NCI-H128 (cell line): ENCODE measurements around the gene NOS1AP.
"Not testable (repeated sequence)": the region's sequence is repeated elsewhere in the genome, so short reads cannot be mapped to it uniquely, and the experiment has no call there.

Experiments used
- DNase-seq: peaks from one replicate; lab custom pipeline; 2025; ENCODE audit not compliant: unreplicated experiment; lab: John Stamatoyannopoulos, UW

Gene NOS1AP

DNA sequence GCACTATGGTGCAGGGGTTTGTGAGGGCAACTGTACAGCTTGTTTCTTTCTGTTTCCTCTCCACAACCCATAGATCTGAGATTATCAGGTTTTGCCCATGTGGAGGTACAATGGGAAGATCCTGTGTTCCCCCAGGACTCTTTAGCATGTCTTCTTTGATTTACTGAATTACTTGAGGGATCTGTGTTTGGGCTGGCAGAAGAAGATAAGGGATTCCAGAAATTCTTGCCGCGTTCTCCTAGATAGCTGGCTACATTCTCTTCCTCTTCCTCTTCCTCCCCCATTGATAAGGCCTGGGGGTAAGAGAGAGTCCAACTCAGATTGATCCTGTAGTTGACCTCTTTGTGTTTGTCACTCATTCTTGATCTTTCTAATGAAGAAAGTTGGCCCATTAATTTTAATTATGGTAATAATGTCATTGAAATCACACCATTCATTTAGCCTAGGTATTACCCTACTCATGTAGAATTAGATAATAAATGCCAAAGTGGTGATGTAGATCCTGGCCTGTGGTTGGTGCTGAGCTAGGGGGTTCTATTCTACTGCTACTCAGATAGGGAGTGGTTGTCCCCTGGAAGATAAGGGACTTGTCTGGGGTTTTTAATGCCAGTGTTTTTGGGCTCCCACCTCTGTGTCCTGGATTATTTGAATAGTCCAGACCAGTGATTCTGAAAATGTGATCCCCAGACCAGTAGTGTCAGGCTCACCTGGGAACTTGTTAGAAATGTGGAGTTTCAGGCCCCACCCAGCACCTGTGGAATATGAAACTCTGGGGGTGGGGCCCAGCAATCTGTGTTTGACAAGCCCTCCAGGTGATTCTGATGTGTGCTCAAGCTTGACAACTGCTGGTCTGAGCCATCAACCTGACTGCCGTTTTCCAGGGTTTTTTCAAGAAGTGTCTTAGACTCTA lies 122.2 kb downstream of the NOS1AP start:
- no peak for DNase-seq

DNA sequence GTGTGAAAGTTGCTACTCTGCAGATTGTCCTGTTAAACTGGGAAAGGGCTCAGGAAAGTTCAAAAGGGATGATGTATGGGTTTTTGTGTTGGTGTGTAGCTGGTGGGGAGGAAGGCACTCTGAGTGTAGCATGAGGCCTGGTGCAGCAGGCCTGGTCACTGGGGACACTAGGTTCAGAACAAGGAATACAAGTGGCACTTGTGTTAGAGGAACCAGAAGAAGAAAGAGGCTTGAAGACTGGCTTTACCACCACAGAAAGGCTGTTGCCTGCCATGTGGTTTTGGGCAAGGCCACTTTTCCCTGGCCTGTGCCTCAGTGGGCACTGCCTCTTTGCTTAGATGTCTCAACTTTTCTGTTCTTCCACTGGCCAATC lies 122.8 kb downstream of the NOS1AP start:
- no peak for DNase-seq

DNA sequence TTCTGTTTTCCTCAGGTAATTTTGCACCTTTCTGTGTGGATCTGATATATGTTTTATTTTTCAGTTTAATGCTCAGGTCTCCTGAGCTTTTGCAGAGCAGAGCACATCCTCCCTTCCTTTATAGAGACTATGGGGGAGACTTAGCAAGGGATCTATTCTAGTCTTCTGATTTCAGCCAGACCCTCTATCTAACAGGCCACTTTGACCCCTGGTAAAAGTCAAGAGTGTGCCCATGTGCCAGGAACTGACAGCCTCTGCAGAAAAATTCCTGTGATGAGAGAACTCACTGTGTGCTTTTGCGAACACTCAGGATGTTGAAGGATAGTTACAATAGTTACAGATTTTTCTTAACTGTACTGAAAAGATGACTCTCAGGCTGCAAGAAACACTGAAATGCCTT lies 123.3 kb downstream of the NOS1AP start:
- no peak for DNase-seq

DNA sequence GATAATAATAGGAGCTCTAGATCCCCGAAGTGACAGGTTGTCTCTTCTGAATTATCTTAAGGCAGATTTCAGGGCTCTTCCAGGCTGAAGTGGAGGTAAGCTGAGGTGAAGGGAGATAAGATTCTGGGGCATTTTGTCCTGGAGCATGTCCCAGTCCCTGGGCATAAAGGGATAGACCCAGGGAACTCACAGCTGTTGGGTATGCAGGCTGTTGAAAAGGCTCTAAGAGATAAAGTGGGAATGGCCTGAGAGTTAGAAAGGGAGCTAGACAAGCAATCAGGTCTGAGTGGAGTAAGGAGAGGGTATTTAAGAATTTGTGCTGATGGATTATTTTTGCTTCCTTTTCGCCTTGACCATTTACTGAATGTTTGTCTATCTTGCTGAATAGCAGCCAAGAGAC lies 123.7 kb downstream of the NOS1AP start:
- DNase-seq = no peak

DNA sequence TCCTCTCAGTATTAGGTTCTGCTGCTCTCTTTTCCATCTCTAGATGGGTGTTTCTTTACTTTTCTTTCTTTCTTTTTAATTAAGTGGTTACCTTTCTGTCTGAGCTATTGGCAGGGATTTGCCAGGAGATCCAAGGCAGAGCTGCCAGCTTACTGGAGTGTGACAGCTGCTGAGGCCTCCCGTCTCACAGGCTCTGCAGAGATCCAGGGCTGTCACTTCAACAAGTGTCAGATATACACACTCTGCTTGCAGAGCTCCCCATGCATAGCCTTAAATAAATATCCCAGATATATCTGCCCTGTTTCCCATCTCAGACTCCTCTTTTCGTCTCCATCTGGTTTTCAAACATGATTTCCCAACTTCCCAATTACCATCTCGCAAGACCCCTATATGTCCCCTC lies 124.3 kb downstream of the NOS1AP start:
- no peak for DNase-seq

DNA sequence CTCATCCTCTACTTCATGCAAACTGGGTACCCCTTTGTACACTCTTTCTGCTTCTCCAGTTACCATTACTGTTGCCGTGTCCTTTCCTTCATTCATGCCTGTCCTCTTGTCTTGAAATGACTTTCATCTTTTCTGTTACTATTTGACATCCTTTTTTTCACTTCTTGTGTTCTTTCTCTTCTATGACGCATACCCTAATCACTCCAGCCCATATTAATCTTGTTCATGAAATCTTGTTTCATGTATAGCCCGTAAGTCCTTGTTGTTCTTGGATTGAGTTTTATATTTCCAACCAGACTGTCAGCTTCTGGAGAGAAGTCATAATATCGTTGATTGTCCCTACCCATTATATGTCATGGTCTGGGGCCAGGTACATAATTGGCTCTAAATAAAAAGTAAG lies 126.1 kb downstream of the NOS1AP start:
- DNase-seq = no peak

DNA sequence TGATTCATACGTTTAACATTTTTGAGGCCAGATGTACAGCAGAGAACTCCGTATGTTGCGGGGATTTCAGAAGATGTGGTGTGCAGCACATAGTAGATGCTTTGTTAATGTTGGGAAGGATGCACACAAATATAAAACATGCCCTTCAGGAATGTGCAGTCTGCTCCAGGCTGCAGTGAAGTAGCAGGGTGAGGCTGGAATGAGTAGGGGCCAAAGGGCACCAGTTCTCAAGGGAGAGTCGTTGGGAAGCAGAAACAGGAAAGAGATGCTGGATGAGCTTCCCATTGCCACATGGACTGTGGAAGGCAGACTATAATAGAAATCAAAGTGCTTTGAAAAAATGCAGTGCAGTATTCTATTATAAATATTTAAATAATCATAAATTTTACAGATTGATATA lies 126.9 kb downstream of the NOS1AP start:
- no peak for DNase-seq

DNA sequence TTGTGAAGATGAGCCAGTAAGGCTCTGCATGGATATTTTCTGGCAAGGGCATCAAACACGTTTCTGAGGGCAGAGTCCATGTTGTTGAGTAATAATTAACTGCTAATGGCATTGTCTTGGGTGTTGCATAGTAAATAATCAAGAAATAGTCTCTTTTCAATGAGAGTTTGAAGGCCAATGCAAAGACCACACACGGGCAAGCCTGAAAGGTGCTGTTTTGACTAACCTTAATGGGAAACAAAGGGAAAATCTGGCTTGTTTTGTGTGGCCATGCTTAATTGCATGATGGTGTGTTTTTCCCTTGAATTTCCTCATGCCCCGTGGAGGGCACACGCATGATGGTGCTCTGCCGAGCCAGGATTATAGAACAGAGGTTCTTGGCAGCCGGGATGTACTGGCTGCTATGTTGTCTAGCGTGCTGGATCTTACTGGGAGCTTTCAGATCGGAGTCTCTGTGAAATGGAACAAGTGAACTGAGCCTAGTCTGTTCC lies 127.6 kb downstream of the NOS1AP start:
- DNase-seq = no peak

DNA sequence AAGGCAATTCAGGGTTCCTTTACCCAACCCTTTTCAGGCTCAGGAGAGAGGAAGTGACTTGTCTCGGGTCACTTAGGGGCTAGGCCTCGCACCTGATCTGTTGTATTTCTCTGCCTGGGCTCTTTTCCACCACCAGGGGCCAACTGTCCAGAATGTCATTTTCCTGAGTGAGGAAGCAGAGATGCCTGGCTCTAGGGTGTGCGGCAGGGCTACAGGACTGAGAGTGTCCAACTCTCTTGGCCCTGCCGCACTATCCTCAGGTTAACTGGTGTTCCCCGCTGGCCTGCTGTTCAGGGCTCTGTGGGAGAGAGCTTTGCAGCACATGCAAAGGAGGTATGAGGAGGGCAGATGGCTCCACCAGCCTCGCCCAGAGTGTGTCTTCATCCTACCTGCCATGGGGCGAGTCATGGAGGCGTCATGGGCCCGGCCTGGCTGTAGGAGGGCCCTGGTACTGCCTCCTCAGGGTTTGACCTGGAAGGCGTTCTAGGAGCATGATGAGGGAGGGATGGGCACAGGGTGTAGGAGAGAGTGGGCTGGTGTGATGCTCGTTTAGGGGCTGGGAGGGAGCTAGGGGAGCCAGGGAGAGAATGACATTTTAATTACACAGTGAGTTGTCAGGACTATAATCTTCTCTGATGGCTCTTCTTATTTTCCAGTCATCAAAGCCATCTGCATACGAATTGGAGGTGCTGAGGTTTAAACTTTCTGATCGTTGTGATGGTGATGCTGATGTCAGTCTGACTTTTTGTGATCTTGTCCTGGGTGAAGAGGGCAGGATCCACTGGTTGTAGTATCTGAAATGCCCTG lies 128.3 kb downstream of the NOS1AP start:
- DNase-seq = no peak

DNA sequence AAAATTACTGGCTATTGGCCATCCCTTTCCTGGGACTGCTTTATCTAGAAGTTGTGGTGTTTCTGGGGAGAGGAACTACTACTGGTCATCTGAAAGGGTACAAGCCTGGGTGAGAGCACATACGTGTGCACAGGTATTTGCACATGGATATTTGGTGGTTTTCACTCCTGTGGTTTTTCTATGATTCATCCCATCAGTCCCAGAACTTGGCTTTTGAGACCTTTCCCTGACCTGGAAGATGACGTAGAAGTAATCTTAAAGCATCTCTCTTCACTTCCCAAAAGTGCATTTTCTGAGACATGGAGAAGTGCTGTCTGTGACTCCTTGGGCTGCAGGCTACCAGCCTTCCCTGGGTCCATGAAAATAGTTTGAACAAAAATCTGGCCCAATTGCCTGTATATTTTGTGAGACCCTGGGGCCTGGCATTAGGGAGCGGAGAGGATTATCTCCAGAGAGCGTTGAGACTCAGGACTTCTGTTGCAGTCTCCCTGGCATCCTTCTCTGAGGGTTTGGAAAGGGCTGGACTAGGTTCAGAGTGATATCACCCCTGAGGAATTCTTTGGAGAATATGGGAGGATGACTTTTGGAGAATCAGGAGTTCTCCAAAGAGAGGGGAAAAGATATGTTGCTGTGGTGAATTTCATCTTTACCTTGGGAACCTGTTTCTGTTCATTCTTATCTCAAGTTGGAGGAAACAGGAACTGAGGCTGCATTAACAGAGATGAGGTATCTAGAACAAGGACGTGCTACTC lies 130.8 kb downstream of the NOS1AP start:
- no peak for DNase-seq

DNA sequence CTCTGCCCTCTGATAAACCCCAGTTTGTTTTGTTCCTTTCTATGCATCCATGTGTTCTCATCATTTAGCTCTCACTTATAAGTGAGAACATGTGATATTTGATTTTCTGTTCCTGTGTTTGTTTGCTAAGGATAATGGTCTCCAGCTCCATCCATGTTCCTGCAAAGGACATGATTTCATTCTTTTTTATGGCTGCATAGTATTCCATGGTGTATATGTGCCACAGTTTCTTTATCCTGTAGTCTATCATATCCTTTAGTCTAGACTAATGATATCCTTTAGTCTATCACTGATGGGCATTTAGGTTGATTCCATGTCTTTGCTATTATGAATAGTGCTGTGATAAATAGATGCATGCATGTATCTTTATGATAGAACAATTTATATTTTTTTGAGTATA lies 131.6 kb downstream of the NOS1AP start:
- not testable (repeated sequence) for DNase-seq

DNA sequence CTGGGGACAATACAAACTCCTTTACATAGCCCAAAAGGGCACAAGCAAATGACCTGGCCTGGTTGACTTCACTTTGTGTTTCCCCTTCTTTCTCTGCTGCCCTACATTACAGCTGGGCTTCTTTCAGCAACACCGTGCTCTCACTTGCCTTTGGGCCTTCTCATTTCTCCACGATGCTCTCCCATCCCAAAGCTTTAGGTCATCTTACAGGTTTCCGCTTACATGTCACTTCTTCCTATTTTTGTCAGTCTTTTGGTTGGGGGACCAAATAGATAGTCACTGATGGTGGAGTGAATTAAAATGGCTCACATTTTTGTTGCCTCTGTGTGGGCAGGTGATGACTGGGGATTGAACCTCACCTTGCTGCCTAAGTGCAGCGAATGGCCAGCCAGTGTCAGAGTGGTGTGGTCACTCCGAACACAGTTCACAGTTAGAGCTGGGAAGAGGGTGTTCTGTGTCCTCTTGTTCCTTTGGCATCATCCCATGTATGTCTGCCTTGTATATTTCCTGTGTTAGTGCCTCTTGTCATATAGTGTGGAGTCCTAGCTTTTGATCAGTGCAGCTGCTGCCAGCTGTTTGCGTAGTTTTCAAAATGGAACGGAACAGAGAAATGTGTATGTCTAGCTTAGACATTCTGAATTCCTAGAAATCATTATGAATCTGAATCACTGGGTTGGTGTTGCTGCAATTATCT lies 134.8 kb downstream of the NOS1AP start:
- no peak for DNase-seq

DNA sequence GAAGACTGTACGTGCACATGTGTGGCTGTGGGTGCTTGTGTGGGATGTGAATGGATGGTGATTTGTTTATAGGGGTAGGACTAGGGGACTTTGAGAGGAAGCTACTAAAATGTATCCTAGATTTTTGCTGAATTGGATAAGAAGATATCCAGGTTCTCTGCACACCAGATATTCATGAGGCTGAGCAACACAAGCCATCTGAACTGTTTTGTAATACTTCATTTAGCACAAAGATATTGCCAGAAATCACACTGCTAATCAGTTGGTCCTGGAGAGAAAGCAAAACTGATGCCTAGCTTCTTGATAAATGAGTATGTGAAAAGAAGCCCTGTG lies 135.3 kb downstream of the NOS1AP start:
- no peak for DNase-seq

DNA sequence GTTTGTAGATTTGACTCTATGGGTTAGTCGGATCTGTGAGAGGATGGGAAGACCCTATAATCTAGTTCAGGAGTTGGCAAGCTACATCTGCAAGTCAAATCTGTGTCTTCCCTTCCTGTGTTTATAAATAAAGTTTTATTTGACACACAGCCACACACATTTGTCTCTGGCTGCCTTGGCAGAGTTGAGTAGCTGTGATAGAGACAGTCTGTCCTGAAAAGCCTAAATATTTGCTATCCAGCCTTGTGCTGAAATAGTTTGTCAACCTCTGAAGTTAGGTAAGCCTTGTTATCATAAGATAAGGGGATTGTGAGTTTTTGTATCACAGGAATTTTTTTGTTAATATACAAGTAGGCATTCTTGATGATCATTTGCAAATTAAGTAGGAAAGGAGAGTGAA lies 136.8 kb downstream of the NOS1AP start:
- no peak for DNase-seq

DNA sequence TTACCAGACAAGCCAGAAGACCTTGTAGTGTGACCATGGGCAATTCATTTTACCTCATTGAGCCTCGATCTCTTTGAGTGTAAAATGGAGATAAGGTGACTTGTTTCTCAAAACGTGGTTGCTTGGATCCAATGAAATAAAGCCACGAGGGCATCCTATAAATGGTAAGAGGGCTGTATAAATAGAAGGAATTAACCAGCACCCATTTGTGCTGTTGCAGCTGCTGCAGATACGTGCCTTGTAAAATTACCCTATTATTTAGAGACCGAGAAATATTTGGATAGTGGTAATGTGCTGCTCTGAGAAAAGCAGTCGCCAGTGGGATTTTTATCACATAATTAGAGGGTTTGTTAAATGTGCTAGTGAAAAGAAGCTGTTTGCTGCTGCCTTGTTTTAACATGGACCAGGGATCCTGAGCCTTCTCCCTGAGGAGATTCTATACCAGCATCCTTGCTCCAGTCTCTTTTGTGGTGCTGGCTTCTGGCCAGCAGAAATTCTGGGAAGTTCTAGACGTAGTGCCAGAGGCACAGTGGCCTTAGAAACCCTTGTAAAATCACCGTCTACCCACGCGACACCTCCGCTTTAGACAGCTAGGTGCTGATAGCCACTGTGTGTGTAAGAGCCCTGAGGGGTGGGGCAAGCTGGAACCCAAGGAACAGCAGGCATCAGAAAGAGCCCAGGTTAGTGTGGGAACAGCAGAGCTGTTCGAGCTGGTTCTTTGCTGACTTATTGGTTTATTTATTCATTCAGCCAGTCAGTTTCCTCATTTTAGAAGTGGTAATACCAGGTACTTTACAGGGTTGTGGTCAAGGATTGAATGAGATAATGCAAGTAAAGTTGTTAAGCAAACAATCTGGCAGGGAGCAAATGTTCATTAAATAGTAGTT lies 137.5 kb downstream of the NOS1AP start:
- no peak for DNase-seq

DNA sequence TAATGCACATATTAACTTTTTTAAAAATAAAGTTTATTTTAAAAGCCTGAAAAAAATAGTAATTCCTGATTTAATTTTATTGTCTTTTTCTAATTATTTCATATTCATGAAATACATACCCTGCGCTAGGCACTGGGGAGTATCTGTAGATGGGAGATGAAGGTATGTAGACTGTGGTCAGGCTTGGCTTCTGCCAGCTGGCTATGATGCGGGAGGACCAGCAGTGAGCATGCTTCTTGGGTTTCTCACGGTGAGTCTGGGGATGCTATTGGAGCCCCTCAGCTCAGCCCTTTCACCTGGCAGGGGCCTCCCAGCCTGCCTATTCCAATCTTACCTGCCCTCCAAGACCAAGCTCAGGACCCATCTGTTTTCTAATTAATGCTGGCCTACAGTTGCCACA lies 138.4 kb downstream of the NOS1AP start:
- no peak for DNase-seq

DNA sequence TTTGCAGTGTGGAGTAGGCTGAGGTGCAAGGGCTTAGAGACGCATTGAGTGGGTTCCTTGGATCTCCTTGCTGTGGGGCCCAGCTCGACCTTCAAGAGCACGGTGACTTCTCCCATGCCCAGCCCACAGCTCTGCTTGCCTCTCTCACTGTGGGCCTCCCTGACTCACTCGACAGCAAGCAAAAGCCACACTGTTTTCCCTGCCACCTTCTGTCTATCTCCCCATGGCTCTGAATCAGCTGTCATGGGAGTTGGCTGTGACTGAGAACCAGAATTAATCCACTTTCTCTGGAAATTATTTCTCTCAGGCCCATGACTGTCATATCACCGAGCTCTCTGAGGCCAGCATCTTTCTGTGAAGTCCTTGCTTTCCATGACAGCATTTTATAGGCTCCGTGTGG lies 140.7 kb downstream of the NOS1AP start:
- no peak for DNase-seq

DNA sequence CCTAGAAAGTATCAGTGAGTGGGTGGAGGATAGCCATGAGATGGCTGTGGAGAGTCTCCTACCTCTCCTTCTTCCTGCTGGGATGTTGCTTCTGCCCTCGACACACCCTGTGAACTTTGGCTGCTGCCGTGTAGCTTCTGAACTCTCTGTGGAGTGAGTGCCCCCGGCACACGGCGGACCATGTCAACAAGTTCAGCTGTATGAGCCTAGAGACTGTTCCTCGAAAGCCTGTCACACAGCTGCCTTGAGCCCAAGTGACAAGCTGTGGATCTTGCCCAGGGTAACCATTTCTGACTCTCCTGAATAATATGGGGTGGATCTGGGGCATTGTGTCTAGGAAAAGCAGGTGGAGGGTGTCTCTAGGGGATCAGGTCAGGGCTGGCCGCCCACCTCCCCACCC lies 143.2 kb downstream of the NOS1AP start:
- DNase-seq = no peak

DNA sequence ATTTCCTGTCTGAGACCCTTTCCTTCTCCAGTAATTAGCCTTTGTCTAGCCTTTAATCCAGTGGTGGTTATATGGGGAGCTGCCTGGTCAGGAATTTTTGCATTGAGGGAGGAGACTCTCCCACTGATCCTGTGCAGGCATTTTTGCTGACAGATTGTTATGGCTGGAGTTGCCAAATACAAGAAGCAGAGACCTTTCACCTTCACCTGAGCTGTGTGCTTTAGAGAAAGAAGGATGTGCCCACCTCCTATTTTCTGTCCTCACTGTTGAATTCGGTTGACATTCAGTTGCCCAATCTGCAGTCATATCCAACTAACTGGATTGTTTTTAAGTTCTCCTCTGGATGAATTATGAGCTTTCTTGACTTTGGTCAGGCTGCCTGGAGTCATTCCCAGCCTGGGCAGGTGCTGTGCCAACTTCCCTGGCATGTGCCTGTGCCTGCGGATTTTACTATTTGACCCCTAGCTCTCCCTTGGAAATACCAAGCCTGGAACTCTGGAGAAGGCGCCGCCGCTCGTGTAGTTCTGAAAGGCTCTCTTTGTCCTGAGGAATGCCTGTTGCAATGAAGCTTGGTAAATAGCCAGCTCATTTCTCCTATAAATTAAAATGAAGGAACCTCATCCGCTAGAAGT lies 143.9 kb downstream of the NOS1AP start:
- DNase-seq = no peak

DNA sequence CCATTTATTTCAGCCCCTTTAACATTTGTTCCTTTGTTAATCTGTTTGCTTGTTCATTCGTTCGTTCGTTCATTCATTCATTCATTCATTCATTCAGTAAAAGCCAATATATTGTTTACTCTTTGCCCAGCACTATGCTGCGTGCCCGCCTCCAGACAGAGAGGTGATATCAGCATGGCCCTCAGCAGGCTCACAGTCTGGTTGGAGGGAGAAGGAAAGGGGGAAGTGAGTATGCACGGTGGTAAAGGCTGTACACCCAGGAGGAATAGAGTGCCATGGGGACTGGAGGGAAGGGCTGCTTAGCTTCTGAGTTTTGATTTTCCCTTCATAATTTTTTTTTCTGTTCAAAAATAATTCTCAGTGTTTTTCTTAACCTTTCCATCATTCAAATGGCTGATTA lies 144.7 kb downstream of the NOS1AP start:
- no peak for DNase-seq
